Measurements from ENCODE around the gene FAM204A.

Gene FAM204A

DNA sequence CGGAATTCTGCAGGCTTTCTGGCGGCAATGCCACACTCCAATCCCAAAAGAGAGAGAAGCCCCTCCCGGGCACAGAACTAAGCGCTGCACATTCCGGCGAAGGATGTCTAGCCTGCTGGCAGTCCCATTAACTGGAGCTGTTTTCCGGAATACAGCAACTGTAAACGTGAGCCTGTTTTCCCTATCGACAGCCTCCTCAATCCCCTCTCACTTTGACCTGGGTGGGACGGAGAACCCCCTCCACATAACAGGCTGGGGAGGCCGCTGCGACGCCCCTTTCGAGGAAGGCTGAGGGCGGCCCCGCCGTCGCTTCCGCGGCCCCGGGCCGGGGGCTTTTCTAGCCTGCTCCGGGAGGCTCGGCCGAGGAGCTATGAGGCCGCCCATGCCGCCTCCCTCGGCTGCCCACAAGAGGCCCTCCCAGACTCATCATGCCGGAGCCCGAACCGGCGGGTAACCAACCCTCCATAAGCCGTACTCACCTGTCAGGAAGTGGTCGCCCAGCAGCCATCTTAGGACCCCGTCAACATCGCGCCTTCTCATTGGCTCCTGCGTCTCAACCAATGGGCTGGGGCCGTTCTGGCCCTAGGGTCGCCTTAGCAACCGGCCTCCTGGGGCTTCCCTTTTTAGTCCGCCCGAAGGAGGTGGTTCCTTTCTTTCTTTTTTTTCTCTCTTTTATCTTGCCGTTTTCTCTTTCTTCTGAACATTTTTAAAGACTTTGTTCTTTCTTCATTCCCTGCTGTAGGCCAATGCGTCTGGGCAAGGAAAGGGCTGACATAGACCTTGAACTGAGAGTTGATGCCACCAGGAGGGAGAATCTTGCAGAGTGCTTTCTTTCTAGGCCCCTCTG is at the start of gene FAM204A:
TSS of gene FAM204A (minus strand) at position 534 of the 847 bp plus-strand sequence. CDS start 5,909 bp downstream, outside the sequence.
- DNase-seq (ENCODE audit: low read depth), result peak; percentile 92

DNA sequence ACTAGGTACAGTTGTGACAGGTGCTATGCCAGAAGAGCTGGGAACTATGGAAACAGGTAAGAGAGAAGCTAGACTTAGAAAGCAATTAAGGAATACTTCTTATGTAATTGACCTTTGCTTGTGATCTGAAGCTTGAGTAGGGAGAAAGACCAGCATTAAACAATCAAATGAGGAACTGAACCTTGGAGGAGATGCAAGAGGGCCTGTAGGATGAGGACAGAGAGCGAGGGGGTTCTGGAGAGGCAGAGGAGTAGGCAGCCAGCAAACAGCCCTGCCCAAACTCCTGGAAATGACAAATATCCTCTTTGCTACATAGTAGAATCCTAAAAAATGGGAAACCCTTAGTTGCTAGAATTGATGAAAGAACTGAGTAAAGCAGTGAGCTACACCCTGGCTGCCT is 41.6 kb upstream of the FAM204A start:
- DNase-seq (ENCODE audit: low read depth), result no peak

DNA sequence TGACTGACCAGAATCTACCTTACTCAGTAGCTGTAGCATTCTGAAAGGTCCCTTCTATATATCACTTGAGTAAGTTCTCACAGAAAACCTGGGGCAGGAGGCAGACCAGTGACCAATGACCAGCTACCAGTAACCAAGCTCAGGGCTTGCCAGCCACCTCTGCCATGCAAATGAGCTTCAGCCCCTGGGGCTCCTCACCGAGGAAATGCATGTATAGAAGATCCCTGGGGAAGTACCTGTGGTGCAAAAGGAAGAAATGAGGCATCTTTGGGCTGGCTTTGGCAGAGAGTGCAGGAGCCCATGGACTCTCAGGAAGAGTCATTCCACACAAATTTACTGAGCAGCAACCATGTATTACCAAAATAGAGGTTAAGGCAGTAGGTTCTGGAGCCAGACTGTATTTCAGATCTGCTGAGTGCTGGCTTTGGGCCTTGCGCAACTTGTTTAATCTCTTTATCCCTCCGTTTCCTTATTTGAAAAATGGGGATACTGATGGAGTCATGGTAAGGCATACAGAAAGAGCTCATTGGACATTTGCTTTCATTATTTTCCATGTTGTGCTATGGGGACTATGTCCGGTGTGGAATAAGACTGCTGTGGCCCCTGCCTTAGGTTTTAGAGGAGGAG is 41.1 kb upstream of the FAM204A start:
- no peak for DNase-seq (ENCODE audit: low read depth)

DNA sequence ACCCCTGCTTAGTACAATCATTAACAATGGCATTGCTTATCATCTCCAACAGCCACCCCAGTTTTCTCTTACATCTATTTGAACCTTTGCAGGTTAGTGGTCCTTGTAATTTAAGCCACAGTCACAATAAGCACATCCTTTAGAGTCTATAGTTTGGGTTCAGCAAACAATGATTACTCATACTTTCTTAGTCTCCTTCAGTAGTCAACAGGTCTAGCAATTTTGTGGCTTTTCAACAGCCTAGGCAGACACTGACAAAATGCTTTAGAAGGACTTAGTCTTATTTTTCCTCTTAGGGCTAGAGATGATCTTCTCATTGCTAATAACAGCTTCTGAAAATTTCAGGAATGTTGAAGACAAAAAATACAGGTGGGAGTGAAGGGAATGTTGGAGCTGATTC is 32.3 kb upstream of the FAM204A start:
- no peak for DNase-seq (ENCODE audit: low read depth)

DNA sequence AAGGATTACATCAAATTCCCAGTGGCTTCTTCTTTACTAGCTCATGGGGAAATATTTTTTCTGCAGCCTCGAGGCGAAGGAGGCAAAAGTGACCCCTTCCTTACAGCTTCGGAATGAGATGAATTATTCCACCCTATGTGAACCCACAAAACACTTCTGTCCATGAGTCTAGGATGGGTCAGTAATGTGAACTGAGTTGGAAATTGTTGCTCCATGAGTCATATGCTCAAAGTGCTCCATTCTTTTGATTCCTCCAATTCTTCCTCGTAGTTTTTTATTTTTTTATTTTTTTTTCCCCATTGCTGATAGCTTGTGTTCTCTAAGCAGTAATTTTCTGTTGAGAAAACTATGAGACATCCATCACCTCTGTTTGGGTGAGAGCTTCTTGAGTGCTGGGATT is 31.7 kb upstream of the FAM204A start:
- DNase-seq (ENCODE audit: low read depth), result no peak

DNA sequence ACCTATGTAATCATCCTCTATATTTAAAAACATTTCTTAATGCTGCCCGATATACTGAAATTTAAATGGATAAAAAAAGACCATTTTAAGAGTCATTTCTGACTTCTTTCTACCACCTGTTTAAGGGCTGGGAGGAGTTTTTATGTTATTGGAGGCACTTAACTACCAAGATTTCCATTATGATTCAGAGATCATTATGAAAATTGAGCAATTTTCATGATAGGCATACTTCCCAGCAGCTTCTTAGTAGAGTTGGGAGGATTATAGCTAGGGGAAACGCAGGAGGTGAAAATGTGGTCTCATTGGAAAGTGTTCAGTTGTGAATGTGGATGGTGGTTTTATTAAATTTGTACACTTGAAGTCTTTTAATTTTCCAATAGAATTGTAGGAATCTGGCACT is 28.4 kb upstream of the FAM204A start:
- DNase-seq (ENCODE audit: low read depth), result no peak

DNA sequence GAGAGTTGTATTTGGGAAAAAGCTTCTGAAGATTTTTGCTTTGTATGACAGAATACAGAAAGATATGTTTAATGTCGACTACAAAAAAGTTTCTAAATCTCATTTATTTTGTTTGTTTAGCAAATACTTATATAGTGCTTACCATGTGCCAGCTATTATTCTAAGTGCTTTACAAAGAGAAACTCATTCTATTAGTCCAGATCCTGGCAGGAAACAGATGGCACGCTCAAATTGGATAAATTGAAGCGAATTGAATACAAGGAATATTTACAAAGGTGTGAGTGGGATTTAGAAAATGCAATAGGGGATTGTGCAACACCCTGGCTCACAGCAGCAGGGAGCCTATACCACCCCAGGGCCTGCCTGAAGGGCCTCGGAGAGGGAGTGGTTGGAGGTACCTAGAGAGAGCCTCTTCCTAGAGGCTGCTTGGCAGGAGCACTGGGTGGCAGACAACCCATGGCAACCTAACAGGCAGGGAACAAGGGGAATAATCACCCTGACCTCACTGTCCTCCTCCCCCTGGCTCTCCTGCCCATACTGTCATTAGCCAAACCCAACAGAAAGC is 27.6 kb upstream of the FAM204A start:
- no peak for DNase-seq (ENCODE audit: low read depth)

DNA sequence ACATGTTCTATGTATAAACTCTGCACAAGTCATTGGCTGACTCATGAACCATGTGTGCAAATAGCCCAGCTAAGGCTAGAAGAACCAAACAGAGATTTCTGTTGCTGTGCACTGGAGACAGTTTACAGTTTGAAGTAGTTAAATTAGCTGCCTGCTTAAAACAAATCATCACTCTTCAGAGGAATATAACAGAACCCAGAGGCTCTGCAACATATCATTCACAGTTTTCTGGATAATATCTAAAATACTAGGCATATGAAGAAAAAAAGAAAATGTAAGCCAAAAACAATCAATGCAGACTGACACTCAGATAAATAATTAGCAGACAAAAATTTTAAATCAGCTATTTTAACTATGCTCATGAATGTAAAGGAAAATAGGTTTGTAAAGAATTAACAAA is 23.6 kb upstream of the FAM204A start:
- no peak for DNase-seq (ENCODE audit: low read depth)

DNA sequence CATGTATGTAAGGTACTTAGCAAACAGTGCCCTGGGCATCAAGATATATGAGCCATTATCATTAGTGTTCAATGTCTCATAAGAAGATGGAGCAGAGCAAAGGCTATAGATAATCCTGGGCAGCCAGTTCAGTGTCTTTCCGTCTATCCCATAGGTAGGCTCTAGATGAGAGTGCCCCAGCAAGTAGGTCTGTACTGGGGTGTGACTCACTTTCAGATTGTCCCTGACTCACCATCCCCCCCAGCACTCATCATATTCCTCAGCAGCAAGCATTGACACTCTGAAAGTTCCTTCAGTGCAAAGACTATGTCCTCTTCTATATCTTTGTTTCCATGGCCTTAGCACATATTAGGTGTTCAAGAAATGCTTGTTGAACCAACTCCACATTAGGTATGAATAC is 20.0 kb upstream of the FAM204A start:
- DNase-seq (ENCODE audit: low read depth), result no peak

DNA sequence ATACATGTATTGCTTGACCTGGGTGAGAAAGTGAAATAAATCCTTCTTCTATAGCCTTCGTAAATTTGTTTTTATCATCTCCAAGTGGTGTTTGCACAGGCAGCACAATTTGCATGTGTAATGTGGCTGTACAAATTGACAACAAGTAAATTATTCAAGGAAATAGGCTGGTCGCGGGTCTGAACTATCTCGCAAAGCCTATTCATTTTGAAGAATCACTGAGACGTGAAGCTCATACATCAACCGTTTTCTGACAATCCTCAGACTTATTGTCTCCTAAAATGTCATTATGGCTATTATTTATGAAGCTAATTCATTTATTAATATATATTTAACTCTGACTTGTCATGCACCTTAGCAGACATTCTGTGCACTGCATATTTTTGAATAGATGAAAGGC is 16.2 kb upstream of the FAM204A start:
- DNase-seq (ENCODE audit: low read depth), result no peak

DNA sequence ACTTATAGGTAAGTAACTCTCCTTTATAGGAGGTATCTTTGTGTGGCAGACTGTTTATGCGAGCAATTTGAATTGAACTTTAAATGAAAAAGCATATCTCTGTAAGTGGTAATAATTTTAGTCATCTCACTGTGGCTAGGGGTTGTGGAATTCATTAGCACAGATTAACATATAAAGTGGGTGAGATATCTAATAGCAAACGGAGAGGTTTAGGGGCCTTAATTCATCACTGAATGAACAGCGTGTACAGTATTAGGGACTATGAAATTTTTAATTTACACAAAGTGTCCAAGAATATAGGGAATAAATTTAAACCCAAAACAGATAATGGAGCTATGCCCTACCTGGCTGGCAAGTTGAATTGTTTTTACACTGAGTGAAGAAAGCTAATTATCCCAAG is 15.7 kb upstream of the FAM204A start:
- DNase-seq (ENCODE audit: low read depth), result no peak

DNA sequence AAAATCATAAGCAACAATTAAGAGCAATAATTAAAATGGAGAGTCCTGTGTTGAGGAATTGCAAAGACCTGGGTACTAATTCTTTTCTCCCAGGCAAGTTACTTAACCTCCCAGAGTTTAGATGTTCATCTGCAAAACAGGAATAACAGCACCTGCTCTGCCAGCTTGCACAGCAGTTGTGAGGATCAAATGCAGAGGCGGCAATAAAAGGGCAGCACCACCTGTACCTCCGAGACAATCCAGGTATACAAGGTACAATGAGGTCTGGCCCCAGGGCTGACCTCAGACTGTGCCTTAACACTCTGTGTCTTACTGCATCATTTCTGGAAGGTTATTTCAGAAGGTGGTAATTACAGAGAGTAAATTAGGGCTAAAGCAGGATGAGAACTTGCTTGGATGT is 14.5 kb upstream of the FAM204A start:
- DNase-seq (ENCODE audit: low read depth), result no peak

DNA sequence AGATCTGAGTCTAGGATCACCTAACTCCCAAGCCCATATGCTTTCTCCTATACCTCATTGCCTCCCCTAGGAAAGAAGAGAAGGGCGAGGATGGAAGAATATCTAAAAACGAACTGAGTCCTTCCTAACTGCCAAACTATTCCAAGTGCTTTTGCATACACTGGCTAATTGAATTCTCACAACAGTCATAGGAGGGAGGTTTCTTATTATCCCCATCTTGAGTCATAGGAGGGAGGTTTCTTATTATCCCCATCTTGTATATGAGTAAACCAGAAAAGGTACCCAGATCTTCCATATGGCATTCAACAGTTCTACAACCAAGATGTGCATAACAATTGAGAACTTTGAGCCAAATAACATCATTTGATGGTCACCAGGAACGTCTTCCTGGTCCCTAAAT is 13.1 kb upstream of the FAM204A start:
- no peak for DNase-seq (ENCODE audit: low read depth)

DNA sequence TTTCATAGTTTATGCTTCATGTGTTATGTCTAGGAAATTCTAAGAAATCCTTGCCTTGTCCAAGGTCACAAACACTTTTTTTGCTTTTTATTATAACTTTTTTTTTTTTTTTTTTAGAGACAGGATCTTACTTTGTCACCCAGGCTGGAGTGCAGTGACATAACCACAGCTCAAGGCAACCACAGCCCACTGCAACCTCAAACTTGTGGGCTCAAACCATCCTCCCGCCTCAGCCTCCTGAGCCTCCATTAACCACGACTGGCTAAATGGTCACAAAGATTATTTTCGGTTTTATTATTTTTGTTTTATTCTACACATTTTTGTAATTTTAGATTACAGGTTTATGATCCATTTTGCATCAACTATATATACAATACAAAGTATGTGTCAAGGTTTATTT is 7.1 kb upstream of the FAM204A start:
- DNase-seq (ENCODE audit: low read depth), result no peak

DNA sequence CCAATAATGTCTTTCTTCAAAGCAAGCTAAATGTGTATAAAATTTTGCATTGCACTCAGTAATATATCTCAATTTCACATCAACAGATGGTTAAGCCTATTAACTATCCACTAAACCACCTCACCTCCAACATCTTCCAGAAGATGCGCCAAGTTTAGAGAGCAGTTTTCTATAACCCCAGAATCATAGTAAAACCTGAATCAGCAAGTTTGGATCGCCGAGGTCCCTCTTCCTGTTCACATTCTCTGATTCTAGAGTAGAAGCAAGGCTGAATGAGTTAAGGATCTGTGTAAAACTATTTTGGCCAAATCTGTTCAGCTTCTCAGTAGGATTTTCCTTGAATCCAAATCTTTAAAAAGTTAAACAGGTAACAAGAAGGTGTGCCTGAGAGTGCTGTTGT is 1.4 kb upstream of the FAM204A start:
- no peak for DNase-seq (ENCODE audit: low read depth)

DNA sequence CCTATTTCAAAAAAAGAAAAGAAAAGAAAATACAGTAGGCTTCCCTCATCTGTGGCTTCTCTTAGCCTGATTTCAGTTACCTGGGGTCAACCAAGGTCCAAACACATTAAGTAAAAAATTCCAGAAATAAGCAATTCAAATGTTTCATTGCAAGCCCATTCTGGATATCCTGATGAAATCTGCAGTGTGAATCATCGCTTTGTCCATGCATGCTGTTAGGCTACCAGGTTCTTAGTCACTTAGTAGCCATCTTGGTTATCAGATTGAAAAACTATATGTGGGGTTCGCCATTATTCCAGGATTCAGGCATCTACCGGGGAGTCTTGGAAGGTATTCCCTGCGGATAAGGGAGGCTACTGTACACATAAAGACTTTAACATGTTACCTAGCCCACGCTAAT is 991 bp upstream of the FAM204A start:
- no peak for DNase-seq (ENCODE audit: low read depth)

DNA sequence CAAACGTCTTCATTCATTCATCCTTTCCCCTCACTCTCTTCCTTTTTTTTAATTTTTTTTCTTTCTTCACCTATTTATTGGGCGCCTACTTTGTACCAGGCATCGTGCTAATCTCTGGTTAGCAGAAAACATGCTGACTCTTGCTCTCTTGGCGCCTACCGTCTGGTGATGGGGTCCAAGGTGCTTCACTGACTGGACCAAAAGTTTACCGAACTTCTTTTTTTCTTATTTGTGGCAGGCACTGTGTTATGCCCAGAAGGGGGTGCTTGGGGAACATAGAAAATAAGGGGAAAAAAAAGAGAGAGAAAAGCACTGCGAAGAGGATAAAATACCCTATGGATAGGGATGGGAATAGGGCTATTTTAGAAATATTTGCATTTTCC is 505 bp upstream of the FAM204A start:
- DNase-seq (ENCODE audit: low read depth), result no peak

DNA sequence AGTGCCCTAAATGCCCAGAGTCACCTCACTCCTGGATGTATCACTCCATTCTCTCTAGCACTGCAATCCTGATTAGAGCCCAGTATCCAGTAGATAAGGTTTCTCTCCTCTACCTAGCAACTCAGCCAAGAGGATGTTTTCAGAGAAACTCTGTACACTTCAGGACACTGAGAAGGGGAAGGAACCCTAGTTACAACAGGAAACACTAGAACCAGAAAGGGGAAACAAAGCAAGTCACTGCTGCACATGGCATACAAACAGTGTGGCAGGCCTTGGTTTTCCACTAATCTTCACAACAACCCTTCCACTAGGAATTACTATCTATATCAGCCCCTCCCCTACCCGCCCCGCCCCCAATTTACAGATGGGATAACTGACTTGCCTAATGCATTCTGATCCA is 1.6 kb downstream of the FAM204A start:
- DNase-seq (ENCODE audit: low read depth), result no peak

DNA sequence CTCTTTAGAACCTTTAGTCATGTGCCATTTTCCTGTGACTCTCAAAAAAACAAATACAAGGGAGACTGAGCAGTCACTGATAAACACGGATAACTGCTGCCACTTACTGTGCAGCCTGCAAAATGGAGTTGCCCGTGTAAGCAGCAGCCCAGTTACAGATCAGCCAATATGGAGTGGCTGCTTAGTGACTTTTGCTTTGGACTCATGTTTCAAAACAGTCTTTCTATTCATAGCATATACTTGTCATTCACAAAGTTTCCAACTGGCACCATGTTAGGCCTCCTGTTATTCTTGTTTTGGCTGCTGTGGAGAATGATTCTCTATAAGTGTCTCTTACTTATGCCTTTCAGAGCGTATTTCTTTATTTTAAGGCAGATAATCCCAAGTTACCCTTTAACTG is 3.0 kb downstream of the FAM204A start:
- DNase-seq (ENCODE audit: low read depth), result no peak

DNA sequence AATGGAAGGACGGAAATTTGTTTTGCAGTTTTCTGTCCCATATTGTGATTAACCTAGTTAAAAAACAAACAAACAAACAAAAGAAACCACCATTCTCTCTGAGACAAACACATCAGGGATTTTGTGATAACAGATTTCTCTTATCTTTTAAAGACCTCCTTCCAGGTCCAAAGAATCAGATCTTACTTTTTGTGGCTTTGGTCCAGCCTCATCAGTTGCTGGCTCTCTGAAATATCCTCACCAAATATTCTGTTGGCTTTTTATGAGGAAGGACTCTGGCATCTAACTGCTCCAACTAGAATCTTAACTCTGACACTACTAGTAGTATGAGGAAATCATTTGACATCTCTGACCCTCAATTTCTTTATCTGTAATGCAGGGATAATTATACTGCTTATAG is 4.8 kb downstream of the FAM204A start:
- no peak for DNase-seq (ENCODE audit: low read depth)

DNA sequence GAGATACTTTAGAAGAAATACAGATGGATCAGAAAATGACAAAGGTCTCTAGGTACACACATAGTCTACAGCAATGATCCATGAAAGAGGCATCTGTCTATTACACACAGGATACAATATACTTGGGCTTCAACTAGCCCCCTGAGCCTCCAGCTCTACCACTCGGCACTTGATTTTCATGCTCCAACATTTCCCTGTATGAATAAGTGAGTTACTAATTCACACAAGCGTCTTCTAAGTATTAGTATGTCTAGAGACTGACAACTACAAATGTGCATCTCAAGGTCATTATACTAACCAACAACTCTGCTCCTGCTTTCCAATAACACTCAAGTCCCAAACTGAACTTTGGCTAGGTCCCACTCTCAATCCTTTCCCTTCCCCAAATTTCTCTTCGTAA is 8.3 kb downstream of the FAM204A start:
- DNase-seq (ENCODE audit: low read depth), result no peak

DNA sequence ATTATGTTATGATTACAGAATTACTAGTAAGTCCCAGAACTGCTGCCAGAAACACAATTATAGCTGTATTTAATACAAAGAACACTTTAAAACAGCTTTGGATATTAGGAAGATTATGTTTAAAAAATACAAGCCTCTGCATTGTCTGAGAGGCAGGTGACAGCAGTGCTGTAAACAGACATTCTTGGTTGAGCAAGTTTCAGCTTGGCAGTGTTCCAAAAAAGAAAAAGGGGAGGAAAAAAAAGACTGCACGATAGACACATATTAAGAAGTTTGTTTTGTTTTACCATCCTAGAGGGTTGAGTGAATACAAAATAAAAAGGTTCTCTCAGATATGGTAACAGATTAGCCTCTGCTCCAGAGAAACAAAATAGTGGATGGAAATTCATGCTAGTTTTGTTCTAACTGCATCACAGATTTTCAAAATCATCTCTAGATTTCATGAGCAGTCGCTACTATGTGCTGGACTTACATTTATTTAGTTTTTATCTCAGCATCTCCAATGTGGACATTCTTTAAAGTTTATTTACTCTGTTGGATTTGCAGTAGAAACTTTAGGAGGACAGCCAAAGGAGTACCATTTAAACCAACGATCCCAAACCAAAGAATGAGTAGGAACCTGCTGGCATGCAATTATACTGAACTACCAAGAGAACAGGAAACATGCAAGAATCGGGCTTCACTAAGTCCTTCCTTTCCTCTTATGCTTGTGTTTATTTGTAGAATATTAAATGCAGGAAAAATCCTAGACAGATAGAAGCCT is 9.0 kb downstream of the FAM204A start:
- DNase-seq (ENCODE audit: low read depth), result no peak

DNA sequence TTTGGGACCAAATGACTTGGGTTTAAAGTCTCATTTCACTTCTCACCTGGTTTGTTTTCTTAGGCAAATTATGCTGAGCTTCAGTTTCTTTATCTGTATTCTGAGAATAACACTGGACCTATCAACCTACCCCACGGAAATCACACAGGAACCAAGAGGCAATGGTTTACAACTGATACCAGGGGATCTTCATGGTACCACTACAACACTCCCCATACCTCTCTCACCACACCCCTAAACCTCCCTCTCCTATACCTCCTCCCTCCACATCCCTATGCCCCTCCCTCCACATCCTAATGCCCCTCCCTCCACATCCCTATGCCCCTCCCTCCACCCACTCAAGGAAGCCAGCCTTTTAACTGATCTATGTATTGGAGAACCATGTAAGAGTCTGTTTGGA is 9.9 kb downstream of the FAM204A start:
- DNase-seq (ENCODE audit: low read depth), result no peak

Data from stimulated activated CD8-positive, alpha-beta memory T cell treated with anti-CD3 and anti-CD28 coated beads, Interleukin-7, amount 100 ng/mL, for 24 hours (primary cell).